BLaER1 (cell line): ENCODE data around the gene LRRC15.

Experiments
- H3K27ac ChIP-seq: shearing (Covaris generic); formaldehyde crosslinking; 2 replicates; pipeline ENCODE4 v1.8.1; 2022
- H3K27me3 ChIP-seq: shearing (Covaris generic); formaldehyde crosslinking; 2 replicates; pipeline ENCODE4 v1.8.1; 2022
- H3K36me3 ChIP-seq: shearing (Covaris generic); formaldehyde crosslinking; 2 replicates; pipeline ENCODE4 v1.8.1; 2022
- H3K4me1 ChIP-seq: shearing (Covaris generic); formaldehyde crosslinking; 2 replicates; pipeline ENCODE4 v1.8.1; 2022
- H3K4me2 ChIP-seq: shearing (Covaris generic); formaldehyde crosslinking; 2 replicates; pipeline ENCODE4 v1.8.1; 2022
- H3K4me3 ChIP-seq: shearing (Covaris generic); formaldehyde crosslinking; 2 replicates; pipeline ENCODE4 v1.8.1; 2022
- H3K9ac ChIP-seq: shearing (Covaris generic); formaldehyde crosslinking; 2 replicates; pipeline ENCODE4 v1.8.1; 2022
- H3K9me3 ChIP-seq: shearing (Covaris generic); formaldehyde crosslinking; 2 replicates; pipeline ENCODE4 v1.8.1; 2022
- H4K20me1 ChIP-seq: shearing (Covaris generic); formaldehyde crosslinking; 2 replicates; pipeline ENCODE4 v1.8.1; 2022
- Cebpa-rat ChIP-seq: shearing (Covaris generic); IDR thresholded peaks from 2 replicates; pipeline ENCODE4 v1.8.1; 2022

Gene LRRC15

GRCh38 chr3:194324823-194325327 lies 44.7 kb downstream of the LRRC15 start:
- TF ChIP-seq Cebpa-rat, result no peak
- Histone ChIP-seq H3K9ac (no peak overlapping the region), H3K4me1 (peaks cover 8% of the 10 kb centered on the region; the same call in 1 of the 2 replicates), H3K36me3 (no peaks in the 10 kb centered on the region), H4K20me1 (no peaks in the 10 kb centered on the region), H3K27me3 (no peaks in the 10 kb centered on the region; the same call in 1 of the 2 replicates), H3K9me3 (0 out of 2 replicates have a peak, but pooled peaks cover 8% of the 10 kb centered on the region), H3K4me2 (no peak overlapping the region), H3K27ac (no peak overlapping the region), H3K4me3 (no peak overlapping the region)

- peaks cover 16% of the 10 kb centered on the region for H3K9me3 ChIP-seq
- no peak for TF ChIP-seq Cebpa-rat
- H3K4me2 ChIP-seq, result peak overlapping the region; percentile 46
- no peak overlapping the region for H3K4me3 ChIP-seq
- H3K4me1 ChIP-seq, result peaks cover 8% of the 10 kb centered on the region; the same call in 1 of the 2 replicates
- no peaks in the 10 kb centered on the region for H3K36me3 ChIP-seq
- H3K27ac ChIP-seq, result no peak overlapping the region
- H4K20me1 ChIP-seq, result no peaks in the 10 kb centered on the region
- H3K9ac ChIP-seq, result no peak overlapping the region
- H3K27me3 ChIP-seq, result no peaks in the 10 kb centered on the region; the same call in 1 of the 2 replicates
Observed at GRCh38 chr3:194323785-194324735, 45.5 kb downstream of the LRRC15 start.

- Histone ChIP-seq H3K4me2 (no peak overlapping the region), H3K4me3 (no peak overlapping the region), H3K36me3 (no peaks in the 10 kb centered on the region)
Observed at GRCh38 chr3:194322678-194323211, 46.8 kb downstream of the LRRC15 start.

GRCh38 chr3:194321693-194322640 lies 47.6 kb downstream of the LRRC15 start:
- Histone ChIP-seq H3K9me3 (peaks cover 28% of the 10 kb centered on the region), H3K4me1 (peaks cover 8% of the 10 kb centered on the region; the same call in 1 of the 2 replicates), H3K4me2 (no peak overlapping the region), H3K9ac (no peak overlapping the region), H3K27me3 (peaks cover under 1% of the 10 kb centered on the region), H3K4me3 (no peak overlapping the region), H3K36me3 (no peaks in the 10 kb centered on the region), H3K27ac (no peak overlapping the region), H4K20me1 (no peaks in the 10 kb centered on the region)
- TF ChIP-seq Cebpa-rat, result no peak

More at GRCh38 chr3:194322678-194323211, 46.8 kb downstream of the LRRC15 start:
- H4K20me1 ChIP-seq, result no peaks in the 10 kb centered on the region
- peaks cover 8% of the 10 kb centered on the region; the same call in 1 of the 2 replicates for H3K4me1 ChIP-seq
- no peak overlapping the region for H3K27ac ChIP-seq
- peaks cover 28% of the 10 kb centered on the region for H3K9me3 ChIP-seq
- H3K9ac ChIP-seq, result no peak overlapping the region
- TF ChIP-seq Cebpa-rat, result no peak
- H3K27me3 ChIP-seq, result no peaks in the 10 kb centered on the region; the same call in 1 of the 2 replicates

- Histone ChIP-seq H3K27me3 (peaks cover 12% of the 10 kb centered on the region), H3K9ac (no peak overlapping the region), H3K4me1 (peaks cover 8% of the 10 kb centered on the region; the same call in 1 of the 2 replicates), H3K4me3 (no peak overlapping the region), H3K27ac (no peak overlapping the region), H3K4me2 (no peak overlapping the region), H3K36me3 (no peaks in the 10 kb centered on the region), H4K20me1 (no peaks in the 10 kb centered on the region), H3K9me3 (peaks cover 24% of the 10 kb centered on the region)
- TF ChIP-seq Cebpa-rat, result no peak
Observed at GRCh38 chr3:194320744-194321243, 48.7 kb downstream of the LRRC15 start.

GRCh38 chr3:194320100-194320499 lies 49.4 kb downstream of the LRRC15 start:
- Histone ChIP-seq H3K4me2 (no peak overlapping the region), H4K20me1 (0 out of 2 replicates have a peak, but pooled peaks cover 4% of the 10 kb centered on the region), H3K36me3 (no peaks in the 10 kb centered on the region), H3K4me1 (peaks cover 13% of the 10 kb centered on the region), H3K27ac (no peak overlapping the region), H3K4me3 (no peak overlapping the region), H3K9ac (no peak overlapping the region), H3K27me3 (peaks cover 19% of the 10 kb centered on the region), H3K9me3 (peaks cover 22% of the 10 kb centered on the region)
- TF ChIP-seq Cebpa-rat, result no peak

- Histone ChIP-seq H3K4me2 (no peak overlapping the region), H3K27ac (no peak overlapping the region), H3K27me3 (peaks cover 34% of the 10 kb centered on the region), H3K9ac (no peak overlapping the region), H3K9me3 (peaks cover 22% of the 10 kb centered on the region), H3K4me3 (0 out of 2 replicates have a peak overlapping the region, but pooled peaks have one; percentile 0), H3K36me3 (no peaks in the 10 kb centered on the region), H4K20me1 (peaks cover 19% of the 10 kb centered on the region; the same call in 1 of the 2 replicates), H3K4me1 (peaks cover 7% of the 10 kb centered on the region)
- TF ChIP-seq Cebpa-rat, result no peak
Observed at GRCh38 chr3:194318511-194319161, 50.9 kb downstream of the LRRC15 start.

GRCh38 chr3:194316918-194317317 lies 52.6 kb downstream of the LRRC15 start:
- H4K20me1 ChIP-seq, result peaks cover 36% of the 10 kb centered on the region; the same call in 1 of the 2 replicates
- H3K9ac ChIP-seq, result no peak overlapping the region
- no peak overlapping the region for H3K27ac ChIP-seq
- no peak for TF ChIP-seq Cebpa-rat
- no peak overlapping the region for H3K4me2 ChIP-seq
- H3K9me3 ChIP-seq, result peaks cover 22% of the 10 kb centered on the region
- peaks cover 51% of the 10 kb centered on the region for H3K27me3 ChIP-seq
- H3K4me3 ChIP-seq, result no peak overlapping the region
- peaks cover 7% of the 10 kb centered on the region for H3K4me1 ChIP-seq
- H3K36me3 ChIP-seq, result no peaks in the 10 kb centered on the region
